HG02870 (cell line): ENCODE measurements around the gene WDFY2.

Experiments used
- ATAC-seq: cut with Tn5 transposase; IDR thresholded peaks from one replicate; pipeline ENCODE4 v1.9.1; 2021; ENCODE audit warnings: mild to moderate bottlenecking, moderate library complexity; ENCODE audit not compliant: unreplicated experiment

WDFY2 gene

DNA sequence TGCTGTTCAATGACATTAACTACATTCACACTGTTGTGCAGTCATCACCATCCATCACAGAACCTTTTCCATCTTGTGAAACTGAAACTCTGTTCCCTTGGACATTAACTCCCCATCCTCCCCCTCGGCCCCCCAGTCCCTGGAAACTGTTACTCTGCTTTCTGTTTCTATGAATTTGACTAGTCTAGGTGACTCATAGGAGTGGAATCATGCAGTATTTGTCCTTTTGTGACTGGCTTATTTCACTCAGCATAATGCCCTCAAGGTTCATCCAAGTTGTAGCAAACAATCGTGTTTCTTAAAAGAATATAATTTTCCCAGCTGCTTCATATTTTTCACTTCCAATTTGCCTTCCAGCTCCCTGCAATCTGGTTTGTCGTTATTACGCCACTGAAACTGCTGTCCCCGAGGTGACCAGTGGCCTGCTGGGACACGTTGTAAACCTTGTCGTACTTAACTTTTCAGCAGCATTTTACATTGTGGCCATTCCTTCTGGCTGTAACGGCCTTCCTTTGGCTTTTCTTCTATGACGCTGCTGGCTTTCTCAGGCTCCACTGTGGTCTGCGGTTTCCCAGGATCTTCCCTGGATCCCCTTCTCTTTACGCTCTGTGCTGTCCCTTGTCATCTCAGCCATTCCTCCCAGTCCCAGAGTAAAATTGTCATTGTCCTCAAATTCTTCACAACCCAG is 145.7 kb downstream of the WDFY2 start:
- no peak for ATAC-seq

DNA sequence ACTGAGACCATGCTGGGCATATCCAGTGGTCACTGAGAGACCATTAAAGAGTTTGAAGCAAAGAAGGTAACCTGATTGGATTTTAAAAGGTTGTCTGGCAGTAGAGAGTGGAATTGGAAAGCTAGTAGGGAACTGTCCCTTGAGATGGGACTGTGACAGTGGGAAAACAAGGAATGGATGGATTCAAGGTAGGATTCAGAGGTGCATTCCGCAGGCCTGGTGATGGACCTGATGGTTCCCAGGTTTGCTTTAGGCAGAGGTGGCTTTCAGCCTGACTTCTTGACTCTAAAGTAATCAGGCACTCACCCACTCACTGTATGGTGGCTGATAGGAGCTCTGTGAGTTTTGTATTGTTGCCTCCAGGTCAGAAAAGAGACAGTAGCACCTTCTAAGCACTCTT is 146.7 kb downstream of the WDFY2 start:
- no peak for ATAC-seq

DNA sequence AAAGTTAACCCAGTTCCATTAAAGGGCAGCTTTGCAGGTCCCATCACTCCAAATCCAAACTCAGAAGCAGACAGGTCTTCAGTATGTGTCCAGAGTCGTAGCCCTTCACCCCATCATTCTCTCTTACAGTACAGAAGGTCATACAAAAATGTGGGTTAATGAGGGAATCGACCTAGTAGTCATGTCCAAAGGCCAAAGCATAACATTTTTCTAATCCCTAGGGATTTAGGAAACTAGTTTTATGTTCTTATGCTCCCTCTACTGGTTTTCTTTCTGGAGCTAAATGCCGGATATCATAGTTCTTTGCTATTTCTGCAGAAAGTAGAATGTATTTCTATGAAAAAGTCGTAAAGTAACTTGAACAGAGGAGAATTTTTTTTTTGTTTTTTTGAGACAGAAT is 147.5 kb downstream of the WDFY2 start:
- no peak for ATAC-seq

DNA sequence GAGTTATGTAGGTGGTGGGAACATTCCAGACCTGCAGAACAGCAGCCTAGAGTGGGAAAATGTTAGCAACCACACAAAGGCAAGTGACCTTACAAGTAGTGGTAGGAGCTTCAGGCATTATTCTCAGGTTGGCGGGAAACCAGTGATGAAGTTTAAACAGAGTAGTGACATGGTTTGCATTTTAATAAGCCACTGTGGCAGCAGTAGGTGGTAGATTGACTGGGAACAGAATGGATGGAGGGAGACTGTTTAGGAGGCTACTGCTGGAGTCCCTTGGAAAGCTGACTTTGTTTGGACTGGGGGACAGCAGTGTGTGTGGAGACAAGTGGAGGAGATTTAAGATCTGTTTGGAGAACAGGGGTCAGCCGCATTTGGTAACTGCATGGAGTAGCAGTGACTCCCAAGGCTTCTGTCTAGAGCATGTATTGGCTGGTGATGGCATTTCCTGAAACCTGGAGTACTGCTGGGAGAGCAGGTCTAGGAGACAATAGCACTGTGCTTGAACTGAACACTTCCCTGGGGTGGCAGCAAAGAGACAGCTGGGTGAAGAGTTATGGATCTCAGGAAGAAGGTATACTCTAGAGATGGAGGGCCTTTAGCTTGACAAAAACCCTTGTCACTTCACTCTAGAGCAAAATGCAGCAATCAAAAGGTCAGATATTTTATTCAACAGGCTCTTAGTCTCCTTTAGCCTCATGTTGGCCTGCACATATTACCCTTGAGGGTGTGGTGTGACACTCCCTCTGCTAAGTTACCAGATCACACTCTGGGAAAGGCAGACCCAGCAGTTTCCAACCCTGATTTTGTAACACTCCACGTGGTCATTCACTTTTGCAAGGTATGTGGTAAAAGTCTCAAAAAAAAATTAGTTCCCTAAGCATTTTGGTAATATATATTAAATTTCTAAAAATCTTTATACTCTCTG is 149.4 kb downstream of the WDFY2 start:
- ATAC-seq: no peak

DNA sequence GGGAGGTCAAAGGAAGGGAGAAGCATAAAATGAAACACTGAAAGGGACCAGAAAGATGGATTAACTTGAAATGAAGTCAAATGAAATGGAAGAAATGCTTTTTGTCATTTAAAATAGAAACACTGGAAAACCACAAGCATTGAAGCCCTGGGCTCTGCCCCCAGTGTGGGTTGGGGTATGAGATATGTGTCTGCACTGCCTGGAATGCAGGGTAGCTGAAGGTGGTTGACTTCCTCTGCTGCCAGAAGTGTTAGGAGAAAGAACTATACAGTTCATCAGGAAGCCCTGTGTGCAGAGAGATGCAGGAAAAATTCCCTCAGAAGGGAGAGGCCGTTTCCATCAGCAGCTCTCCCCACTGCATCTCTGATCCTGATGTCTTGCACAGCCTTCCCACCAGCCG is 150.5 kb downstream of the WDFY2 start:
- no peak for ATAC-seq

DNA sequence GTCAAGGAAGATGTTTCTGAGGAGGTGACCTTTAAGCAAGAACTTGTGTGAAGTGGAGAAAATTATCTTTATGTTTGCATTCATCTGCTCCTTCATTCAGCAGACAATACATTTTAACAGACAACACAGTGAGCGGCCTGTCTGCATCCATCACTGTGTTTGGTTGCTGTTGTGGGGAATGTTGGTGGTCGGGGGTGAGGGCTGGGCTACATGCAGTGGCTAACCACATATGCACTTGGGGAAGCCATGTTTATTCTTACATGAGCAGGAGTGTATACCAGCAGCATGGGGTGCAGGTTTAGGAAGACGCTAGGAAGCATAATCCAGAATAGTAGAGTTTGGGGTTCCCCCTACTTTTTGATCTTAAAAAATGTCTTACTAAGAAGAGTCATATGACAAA is 153.3 kb downstream of the WDFY2 start:
- no peak for ATAC-seq

DNA sequence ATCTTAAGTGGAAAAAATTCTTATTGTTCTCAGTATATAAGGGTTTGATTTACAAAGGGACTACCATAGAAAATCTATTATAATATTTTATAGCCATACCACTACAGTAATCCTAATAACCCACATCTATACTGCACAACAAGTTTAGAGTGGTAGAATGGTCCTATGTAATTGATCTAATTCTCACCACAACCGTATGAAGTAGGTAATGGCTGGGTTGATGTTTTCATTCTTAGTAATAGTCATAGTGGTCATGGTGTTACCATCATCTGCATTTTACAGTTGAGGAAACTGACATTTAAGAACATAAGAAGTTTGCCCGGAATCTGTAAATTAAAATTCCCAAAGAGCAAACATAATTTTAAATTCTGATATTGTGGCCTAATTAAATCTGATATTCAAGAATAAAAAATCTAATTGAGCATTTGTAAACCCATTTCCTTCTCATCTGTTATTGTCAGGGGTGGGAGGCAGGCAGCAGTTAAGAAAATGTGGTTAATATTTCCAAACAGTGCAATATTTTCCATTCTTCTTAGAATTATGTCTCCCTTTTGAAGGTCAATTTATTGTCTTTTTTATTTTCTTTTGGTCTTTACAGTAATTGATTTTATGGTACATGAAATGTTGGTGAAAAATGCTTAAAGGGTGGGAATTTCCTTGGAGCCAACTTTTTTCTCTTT is 154.1 kb downstream of the WDFY2 start:
- no peak for ATAC-seq

DNA sequence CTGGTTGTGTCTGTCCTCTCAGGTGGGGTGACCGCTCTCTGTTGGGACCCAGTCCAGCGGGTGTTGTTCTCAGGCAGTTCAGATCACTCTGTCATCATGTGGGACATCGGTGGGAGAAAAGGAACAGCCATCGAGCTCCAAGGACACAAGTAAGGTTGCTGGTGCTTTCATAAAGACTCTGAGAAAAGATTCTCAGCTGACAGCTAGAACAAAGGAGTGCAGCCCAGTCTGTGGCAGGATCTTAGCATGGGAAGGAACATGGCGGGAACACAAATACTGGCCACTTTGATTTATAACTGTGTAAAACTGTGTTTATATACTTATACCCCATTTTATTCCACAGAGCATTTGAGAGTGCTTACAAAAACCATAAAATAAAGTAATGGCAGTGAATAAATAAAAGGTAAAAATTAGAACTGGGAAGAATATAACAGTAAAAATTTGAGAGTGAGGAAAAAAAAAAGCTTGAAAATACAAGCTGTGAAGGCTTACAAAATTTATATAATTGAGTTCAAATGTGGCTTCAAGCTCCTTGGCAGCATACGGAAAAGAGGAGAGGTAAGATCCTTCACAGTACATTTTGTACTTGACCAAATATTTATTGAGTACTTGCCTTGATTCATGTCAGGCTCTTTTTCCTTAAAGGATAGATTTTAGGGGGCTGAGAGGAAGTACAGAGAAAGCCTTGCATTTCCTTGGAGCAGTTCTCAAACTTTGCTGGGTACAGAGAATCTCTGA is 154.9 kb downstream of the WDFY2 start:
- no peak for ATAC-seq

DNA sequence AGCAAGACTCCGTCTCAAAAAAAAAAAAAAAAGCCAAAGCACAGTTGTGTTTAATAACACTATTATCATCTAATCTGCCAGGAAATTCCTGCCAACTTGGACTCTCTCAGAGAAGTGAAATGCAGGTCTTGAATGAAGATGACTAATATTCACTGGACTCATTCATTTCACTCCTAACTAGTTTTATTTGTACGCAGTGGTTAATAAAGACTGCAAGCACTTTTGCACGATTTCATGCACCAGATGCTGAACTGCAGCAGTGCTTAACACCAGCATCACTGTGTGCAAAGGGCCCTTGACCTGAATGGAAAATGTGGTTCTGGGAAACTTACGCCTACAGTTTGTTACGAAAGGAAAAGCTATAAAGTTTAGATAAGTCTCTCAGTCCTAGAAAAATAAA is 156.4 kb downstream of the WDFY2 start:
- ATAC-seq: no peak

DNA sequence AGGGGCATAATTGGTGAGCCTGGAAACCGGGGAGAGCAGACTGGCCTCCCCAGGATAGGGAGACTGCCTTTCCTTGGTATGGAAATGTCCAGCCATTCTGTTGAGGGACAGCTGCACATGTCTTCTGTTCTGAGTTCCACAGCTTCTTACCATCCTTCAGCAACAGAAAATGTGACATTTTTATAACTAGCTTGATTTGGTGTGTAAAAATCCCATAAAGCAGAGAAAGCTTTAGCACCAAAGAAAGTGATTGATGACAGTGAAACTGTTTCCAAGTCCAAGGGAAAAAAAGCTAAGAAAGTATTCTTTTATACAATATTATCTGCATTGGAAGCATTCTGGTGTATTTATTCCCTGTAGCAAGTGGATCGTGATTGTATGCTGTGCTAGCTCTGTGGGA is 157.8 kb downstream of the WDFY2 start:
- no peak for ATAC-seq

DNA sequence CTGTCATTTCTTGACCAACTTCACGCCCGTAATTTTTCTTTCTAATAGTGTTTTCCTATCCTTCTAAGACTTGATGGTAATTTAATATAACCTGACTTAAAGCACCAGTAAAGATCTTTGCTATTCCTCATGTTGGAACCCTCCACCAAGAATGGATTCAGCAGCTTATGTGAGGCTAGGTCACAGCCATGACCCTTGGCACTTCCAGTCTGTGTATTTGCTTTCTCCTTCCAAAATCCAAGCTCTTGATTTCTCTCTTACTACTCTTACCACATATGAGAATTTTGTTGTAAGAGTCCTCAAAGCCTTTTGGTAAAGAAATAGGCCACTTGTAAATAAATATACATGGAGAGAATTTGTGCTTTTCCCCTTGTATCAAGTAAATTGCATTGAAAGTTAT is 158.3 kb downstream of the WDFY2 start:
- ATAC-seq: no peak

DNA sequence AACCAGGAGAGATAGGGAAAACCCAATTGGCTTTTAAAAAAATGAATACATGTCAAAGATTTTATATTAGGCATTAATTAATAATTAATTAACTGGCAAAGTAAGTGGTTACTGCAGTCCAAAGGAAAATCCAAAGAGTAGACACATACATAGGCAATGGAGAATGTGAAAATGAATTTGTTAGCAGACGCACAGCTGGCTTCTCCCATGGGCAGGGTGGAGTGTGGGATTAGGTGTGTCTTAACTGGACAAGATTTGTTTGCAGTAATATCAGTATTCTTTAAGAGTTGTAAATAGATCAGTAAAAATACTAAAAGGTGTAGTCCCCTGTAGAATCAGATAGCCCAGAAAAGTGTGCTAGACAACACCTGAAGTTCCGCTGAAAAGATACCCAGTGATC is 161.0 kb downstream of the WDFY2 start:
- ATAC-seq: no peak

DNA sequence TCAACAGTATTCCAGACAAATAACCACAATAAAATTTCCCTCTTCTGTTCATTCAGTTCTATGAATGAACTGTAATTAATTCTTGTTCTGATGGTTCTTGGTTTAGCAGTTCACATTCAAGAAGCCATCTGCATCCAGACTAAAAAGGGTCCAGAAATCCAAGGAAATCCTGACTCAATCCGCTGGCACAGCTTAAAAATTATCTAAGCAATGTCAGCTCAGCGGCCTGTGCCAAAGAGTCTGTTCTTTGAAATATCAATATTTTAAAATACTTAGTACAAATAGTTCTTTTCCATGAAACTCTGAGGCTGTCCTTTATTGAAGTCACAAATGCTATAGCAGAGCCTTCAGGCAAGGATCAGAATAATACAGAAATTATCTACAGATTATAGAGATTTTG is 162.5 kb downstream of the WDFY2 start:
- no peak for ATAC-seq

DNA sequence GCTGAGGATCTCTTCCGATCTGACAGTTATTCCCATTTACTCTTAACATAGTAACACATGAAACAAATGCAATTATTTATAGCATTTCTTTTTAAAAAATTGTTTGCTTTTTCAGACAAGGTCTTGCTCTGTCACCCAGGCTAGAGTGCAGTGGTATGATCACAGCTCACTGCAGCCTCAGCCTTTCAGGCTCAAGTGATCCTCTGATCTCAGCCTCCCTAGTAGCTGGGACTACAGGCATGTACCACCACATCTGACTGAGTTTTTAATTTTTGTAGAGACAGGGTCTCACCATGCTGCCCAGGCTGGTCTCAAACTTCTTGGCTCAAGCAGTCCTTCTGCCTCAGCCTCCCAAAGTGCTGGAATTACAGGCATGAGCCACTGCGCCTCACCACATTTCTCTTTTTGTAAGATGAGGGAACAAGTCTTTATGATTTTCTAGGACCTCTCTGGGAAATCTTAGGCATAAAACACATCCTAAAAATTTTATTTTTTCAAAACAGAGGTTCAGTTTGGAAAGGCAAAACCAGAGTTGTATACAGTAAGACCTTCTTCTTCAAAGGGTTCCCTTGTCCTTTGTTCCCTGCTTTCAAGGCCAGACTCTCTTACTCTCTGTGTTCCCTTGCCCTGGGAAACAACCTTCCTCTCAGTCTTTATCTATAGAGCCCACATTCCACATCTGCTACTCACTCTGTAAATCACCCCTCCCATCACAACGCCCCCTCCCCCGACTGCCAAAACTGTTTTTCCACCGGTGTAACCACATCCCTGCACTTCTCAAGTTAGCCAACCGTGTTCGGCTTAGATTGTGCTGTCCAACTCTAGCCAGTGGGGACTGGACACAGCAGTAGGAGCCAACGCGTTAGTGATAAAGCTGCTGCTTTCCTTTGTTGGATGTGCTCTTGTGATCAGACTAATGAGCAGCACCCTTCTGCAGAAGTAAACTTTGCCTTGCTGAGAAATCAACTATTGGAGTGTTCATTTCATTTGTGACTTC is 163.5 kb downstream of the WDFY2 start:
- no peak for ATAC-seq

DNA sequence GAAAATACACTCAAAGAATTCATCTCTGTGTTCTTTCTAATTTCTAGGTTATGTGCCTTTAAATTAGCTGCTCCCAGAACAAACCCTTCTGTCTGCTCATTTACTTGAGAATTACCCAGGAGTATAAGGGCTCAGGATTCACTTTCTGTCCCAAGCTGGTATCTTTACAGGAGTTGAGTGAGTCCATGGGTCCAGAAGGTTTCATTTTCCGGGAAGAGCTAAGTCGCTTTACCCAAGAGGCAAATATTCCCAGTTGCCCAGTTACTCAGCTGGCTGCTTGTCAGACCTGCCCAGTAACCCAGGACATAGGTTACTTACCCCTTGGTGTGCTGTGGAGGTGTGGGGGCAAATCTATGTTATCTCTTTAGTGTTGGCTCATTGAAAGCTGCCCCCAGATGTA is 172.4 kb downstream of the WDFY2 start:
- no peak for ATAC-seq

DNA sequence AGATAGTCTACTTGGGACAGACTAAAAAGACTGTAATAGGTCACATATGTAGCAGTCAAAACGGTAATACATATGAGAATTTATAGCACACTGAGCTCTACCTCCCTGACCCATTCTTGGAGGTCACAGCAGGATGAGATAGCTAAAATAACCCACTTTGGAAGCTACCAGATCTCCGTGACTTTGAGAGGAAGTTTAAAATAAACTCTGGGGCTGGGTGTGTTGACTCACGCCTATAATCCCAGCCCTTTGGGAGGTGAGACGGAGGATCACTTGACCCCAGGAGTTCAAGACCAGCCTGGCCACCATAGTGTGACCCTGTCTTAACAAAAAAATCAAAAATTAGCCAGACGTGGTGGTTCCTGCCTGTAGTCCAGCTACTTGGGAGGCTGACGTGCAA is 174.4 kb downstream of the WDFY2 start:
- ATAC-seq: no peak

DNA sequence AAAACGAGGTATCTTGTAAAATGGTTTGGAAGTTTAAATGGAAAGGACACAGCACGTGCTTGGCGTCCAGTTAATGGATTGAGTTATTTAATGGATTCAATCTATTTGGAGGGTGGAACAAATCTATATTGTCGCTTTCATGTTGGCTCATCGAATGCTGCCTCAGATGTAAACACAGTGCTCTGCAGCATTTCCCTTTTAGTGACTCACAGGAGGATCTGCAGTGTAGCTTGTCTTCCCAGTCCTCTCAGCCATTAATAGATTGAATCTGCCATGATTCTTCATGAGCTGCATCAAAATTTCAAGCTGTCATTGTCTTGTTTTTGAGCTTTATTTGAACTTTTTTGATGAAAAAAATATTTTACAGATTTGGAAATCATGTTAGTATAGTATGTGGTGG is 175.0 kb downstream of the WDFY2 start:
- no peak for ATAC-seq

DNA sequence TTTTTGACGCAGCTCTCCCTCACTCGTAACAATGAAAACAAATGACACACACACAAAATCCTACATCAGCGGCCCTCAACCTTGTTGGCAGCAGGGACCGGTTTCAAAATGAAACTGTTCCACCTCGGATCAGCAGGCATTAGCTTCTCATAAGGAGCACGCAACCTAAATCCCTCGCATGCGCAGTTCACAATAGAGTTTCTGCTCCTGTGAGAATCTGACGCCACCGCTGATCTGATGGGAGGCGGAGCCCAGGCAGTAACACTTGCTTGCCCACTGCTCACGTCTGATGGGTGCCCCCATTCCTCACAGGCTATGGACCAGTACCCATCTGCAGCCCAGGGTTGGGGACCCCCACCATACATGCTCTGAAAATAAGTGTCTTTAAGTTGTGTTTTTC is 176.3 kb downstream of the WDFY2 start:
- no peak for ATAC-seq

DNA sequence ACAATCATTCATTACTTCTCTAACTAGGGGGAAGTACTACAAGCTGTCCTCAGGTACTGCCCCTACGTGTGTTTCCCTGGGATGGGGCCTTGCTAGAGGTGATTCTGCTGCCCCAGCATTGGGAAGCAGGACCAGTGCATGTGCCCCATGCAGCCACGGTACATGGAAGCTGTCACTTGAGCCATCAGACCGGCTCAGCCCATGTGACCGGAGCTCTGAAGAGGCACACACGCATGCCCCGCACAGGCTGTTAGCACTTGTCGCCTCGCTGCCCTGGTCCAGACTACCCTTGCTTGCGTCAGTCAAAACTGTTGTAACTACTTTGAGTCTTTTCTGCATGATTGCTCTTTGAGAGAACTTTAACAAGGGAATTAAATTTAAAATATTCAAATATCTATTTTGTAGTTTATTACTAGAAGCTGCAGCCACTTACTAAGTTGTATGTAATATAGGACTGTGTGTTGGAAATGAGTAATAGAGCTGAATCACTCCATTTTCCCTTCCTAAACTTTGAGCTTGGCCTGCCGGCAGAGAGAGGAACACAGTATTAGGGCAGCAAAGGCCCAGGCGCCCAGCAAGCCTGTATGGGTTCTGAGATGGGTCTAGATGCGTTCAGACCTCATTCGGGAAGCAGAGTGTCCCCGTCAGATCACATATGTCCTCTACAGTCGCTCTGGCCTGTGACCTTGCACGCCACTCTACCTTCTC is 177.5 kb downstream of the WDFY2 start:
- ATAC-seq: no peak
